ENCODE measurements around the gene SLC6A4.

DNA sequence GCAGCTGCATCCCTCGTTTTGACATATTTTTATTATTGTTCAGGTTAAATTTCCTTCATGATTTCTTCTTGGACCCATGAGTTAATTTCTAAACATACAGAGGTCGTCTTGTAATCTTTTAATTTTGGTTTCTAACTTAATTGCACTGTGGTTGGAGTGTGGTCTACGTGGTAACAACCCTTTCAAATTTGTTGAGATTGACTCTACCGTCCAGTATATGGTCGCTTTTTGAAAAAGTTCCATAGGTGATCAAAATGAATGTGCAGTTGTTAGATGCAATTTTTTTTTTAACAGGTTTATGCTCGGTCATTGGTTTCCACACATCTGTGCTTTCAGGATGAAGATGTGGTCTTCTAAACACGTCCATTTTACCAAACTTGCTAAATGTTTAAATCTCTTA, 11.0 kb upstream of the SLC6A4 start:
- no peak for TF ChIP-seq POLR2A (IDR thresholded peaks at IDR 0.05)
- TF ChIP-seq, protein P1, sequence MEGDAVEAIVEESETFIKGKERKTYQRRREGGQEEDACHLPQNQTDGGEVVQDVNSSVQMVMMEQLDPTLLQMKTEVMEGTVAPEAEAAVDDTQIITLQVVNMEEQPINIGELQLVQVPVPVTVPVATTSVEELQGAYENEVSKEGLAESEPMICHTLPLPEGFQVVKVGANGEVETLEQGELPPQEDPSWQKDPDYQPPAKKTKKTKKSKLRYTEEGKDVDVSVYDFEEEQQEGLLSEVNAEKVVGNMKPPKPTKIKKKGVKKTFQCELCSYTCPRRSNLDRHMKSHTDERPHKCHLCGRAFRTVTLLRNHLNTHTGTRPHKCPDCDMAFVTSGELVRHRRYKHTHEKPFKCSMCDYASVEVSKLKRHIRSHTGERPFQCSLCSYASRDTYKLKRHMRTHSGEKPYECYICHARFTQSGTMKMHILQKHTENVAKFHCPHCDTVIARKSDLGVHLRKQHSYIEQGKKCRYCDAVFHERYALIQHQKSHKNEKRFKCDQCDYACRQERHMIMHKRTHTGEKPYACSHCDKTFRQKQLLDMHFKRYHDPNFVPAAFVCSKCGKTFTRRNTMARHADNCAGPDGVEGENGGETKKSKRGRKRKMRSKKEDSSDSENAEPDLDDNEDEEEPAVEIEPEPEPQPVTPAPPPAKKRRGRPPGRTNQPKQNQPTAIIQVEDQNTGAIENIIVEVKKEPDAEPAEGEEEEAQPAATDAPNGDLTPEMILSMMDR (IDR thresholded peaks at IDR 0.05): no peak

All from stomach (tissue), 4 donors.